Panc1 (cell line): ENCODE data around the gene SLC27A1. TPM values are rescaled to one million over a fixed set of nuclear protein-coding genes. Genes with fewer than 3 reads are reported as not detected.

Source experiments
- ATAC-seq: fragments of 200-7000 bp; cut with Tn5 transposase; 2 replicates; pipeline ENCODE4 v1.9.1; 2020; ENCODE audit warnings: mild to moderate bottlenecking, moderate library complexity
- BruUV-seq: library from RNA; stranded (reverse); fragments of 400-500 nt; replicated peaks from 2 replicates; lab custom pipeline; 2021; lab: Mats Ljungman, UMichigan
- CTCF ChIA-PET: fragments of 300-600 bp; sonication (Branson Sonifier 250); formaldehyde crosslinking; loops from one replicate; lab custom pipeline; 2022; ENCODE audit warnings: antibody characterized with exemption; lab: Charles Lee
- POLR2A ChIA-PET: fragments of 300-600 bp; sonication (Branson Sonifier 250); formaldehyde crosslinking; loops from one replicate; lab custom pipeline; 2022; ENCODE audit warnings: antibody characterized with exemption; lab: Charles Lee
- DNase-seq: peaks from one replicate; pipeline ENCODE4 v3.0.0-alpha.2; 2010; ENCODE audit warnings: low read depth, low spot score
- H3K27ac ChIP-seq: 2 replicates; pipeline ENCODE4 v1.5.1; 2011; ENCODE audit warnings: mild to moderate bottlenecking, low read length, inconsistent platforms
- H3K27me3 ChIP-seq: fragments of 200-500 bp; sonication (Bioruptor generic); 2 replicates; pipeline ENCODE4 v1.6.0; 2014; ENCODE audit warnings: low read length, inconsistent platforms; ENCODE audit not compliant: control insufficient read depth, insufficient read depth
- H3K36me3 ChIP-seq: fragments of 200-500 bp; sonication (Bioruptor generic); 2 replicates; pipeline ENCODE4 v1.5.1; 2014; ENCODE audit warnings: inconsistent platforms, mild to moderate bottlenecking, low read length, moderate library complexity; ENCODE audit not compliant: control insufficient read depth, insufficient read depth
- H3K4me1 ChIP-seq: 2 replicates; pipeline ENCODE4 v1.5.1; 2011; ENCODE audit warnings: inconsistent platforms, mild to moderate bottlenecking, low read length, moderate library complexity; ENCODE audit not compliant: control insufficient read depth, insufficient read depth
- H3K4me3 ChIP-seq, 2 experiments: 2 replicates each; pipeline ENCODE4 v1.5.1; 2011 to 2012; ENCODE audit warnings: low read depth in 2 of 2, low read length in 2 of 2, mild to moderate bottlenecking in 2 of 2, inconsistent platforms in 1 of 2, moderate library complexity in 1 of 2
- H3K9me3 ChIP-seq: fragments of 200-500 bp; sonication (Bioruptor generic); 2 replicates; pipeline ENCODE4 v1.5.1; 2014; ENCODE audit warnings: low read depth, mild to moderate bottlenecking, inconsistent platforms, low read length, moderate library complexity; ENCODE audit not compliant: control insufficient read depth, insufficient read depth
- CTCF ChIP-seq: fragments of 450-650 bp; IDR thresholded peaks from 2 replicates; pipeline ENCODE4 v1.5.1; 2017; ENCODE audit warnings: mild to moderate bottlenecking
- POLR2AphosphoS5 ChIP-seq: IDR thresholded peaks from 2 replicates; pipeline ENCODE4 v1.6.1; 2012; ENCODE audit warnings: mild to moderate bottlenecking, low read depth, low read length, moderate library complexity
- REST ChIP-seq, 2 experiments: IDR thresholded peaks; 2 replicates each; pipeline ENCODE4 v1.6.1; 2011 to 2012; ENCODE audit warnings: low read depth in 2 of 2, control low read depth in 1 of 2, low read length in 1 of 2, mild to moderate bottlenecking in 1 of 2, moderate library complexity in 1 of 2; ENCODE audit not compliant: insufficient read depth in 1 of 2
- SIN3A ChIP-seq: IDR thresholded peaks from 2 replicates; pipeline ENCODE4 v1.6.1; 2012; ENCODE audit warnings: low read depth, mild to moderate bottlenecking, low read length, moderate library complexity, borderline replicate concordance; ENCODE audit not compliant: insufficient read depth
- TCF7L2 ChIP-seq: IDR thresholded peaks from 2 replicates; pipeline ENCODE4 v1.6.1; 2011; ENCODE audit warnings: mild to moderate bottlenecking, low read depth, low read length, inconsistent platforms
- in situ Hi-C: cut with HindIII; loops from 2 replicates; pipeline ENCODE4 v1.10.0; 2016; ENCODE audit warnings: low sequenced_read_pairs, low pct_unique_long_range_greater_than_20kb
- intact Hi-C: fragments of 100-400 bp; cut with micrococcal nuclease; formaldehyde crosslinking; loops from one replicate; pipeline ENCODE4 v1.10.0; 2022; ENCODE audit not compliant: unreplicated experiment
- total RNA-seq: library from RNA; stranded (reverse); gene quantifications from one replicate; pipeline ENCODE4 v1.2.1, GENCODE V29; 2021; ENCODE audit not compliant: unreplicated experiment

Gene SLC27A1
- total RNA-seq, 1 experiment from 2014 or later = 5.4 TPM

DNA sequence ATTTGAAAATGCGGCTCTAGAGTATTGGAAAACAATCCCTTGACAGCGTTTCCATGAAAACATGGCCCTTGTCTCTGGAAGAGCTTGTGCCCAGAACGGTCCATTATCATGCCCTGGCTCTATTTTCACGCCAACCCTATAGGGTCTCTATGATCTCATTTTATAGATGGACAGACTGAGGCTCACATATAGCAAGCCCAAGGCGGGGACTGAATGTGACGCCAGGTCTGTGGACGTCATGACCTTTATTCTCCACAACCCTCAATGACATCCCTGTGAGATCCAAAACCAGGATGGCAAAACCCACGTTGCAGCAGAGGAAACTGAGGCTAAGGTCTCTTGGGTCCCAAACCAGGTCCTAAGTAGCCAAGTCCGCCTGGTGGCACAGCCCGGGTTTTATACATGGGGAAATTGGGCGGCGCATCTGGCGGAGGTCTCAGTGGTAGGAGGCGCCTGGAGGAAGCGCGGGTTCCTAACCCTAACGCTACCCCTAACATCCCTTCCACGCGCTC lies 84.7 kb downstream of the SLC27A1 start:
- TF ChIP-seq POLR2AphosphoS5 (no peak), SIN3A (no peak), CTCF (no peak), REST (IDR thresholded peaks at IDR 0.05; ENCODE audit: insufficient read depth in 1 of 2, low read depth in 2 of 2, low read length in 1 of 2) (no peak), TCF7L2 (no peak)
- CTCF ChIA-PET = no interaction called here
- DNase-seq (peak; percentile 12), ATAC-seq (peak; percentile 4; the same call in 1 of the 2 replicates)
- peaks cover 7% of the 10 kb centered on the region; the same call in 1 of the 2 replicates for H3K4me1 ChIP-seq
- peak overlapping the region; percentile 73 to 74 for H3K4me3 ChIP-seq
- POLR2A ChIA-PET = interaction anchor here (0.7 kb wide), 1 partner anchor 229 kb away, joined by 9 read pairs; no protein-coding TSS in a partner anchor
- in situ Hi-C loops = no loop called here
- no peaks in the 10 kb centered on the region; the same call in 1 of the 2 replicates for H3K36me3 ChIP-seq
- H3K27me3 ChIP-seq = no peaks in the 10 kb centered on the region
- peak overlapping the region; percentile 74; the same call in 1 of the 2 replicates for H3K27ac ChIP-seq
- no TSS peak for BruUV-seq
- no peaks in the 10 kb centered on the region for H3K9me3 ChIP-seq
- intact Hi-C loops = no loop called here

DNA sequence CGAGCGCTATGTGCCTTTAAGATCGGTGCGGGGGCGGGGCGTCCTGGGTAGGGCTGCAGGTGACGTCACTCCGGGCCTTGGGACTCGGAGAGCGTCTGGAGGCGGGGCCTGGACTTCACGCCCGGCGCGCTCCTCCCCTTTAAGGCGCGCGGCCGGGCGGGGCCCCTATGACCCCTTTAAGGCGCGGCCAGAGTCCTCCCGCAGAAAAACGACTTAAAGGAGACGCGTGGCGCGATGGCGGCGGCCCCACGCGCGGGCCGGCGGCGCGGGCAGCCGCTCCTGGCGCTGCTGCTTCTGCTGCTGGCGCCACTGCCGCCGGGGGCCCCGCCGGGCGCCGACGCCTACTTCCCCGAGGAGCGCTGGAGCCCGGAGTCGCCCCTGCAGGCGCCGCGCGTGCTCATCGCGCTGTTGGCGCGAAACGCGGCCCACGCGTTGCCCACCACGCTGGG lies 85.2 kb downstream of the SLC27A1 start, which contains the start of gene COLGALT1:
Gene COLGALT1, plus strand, starts transcription at position 170 of the 449 bp plus-strand sequence. Its CDS starts 65 bp downstream, at position 235.
- CTCF ChIA-PET = no interaction called here
- intact Hi-C loops = no loop called here
- DNase-seq = peak; percentile 51
- no peaks in the 10 kb centered on the region for H3K27me3 ChIP-seq
- H3K9me3 ChIP-seq = no peaks in the 10 kb centered on the region
- POLR2A ChIA-PET = no interaction called here
- BruUV-seq = no TSS peak
- TF ChIP-seq REST (IDR thresholded peaks at IDR 0.05; ENCODE audit: insufficient read depth in 1 of 2, low read depth in 2 of 2, low read length in 1 of 2) (no peak), SIN3A (peak; percentile 65; the same call in 1 of the 2 replicates), CTCF (no peak)
- peak within 1 kb of the TSS; percentile 79 for H3K27ac ChIP-seq
- peaks cover 3% of the 10 kb centered on the region for H3K36me3 ChIP-seq
- peak within 1 kb of the TSS; percentile 73 to 74 for H3K4me3 ChIP-seq
- ATAC-seq = peak; percentile 98
- peaks cover 7% of the 10 kb centered on the region; the same call in 1 of the 2 replicates for H3K4me1 ChIP-seq
- in situ Hi-C loops = no loop called here
